ENCODE measurements around the gene DTD2. TPM values are rescaled to one million over a fixed set of nuclear protein-coding genes. Genes with fewer than 3 reads are reported as not detected.
A peak's percentile ranks its signal among the peaks of the same experiment; 100 is the strongest.
"Not testable (repeated sequence)": the region's sequence is repeated elsewhere in the genome, so short reads cannot be mapped to it uniquely, and the experiment has no call there.

The DTD2 gene
- total and polyA plus RNA-seq, 3 experiments from 2014 or later: 18.0 to 28.7 (median 28.4) TPM

DNA sequence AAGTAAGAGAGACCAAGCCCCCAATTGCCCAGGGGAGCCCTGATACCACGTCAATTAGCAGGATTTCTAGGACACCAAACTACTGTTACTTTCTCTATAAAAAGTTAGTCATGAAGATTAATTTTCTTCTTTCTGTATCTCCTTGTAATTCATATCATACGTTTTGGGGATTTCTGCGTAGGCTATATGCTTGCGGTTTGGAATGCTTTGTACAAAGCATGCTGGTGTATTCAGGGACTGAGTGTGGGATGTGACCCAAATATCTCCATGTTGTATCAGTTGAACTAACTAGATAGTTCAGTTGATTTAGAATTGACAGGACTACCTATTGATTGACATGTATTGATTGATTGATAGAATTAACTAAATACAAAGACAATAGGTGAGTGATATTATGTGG, 22.9 kb upstream of the DTD2 start:
- ChIA-PET CTCF (no interaction called here), POLR2A (no interaction called here)
- no peaks in the 10 kb centered on the region for H3K9me3 Mint-ChIP-seq

DNA sequence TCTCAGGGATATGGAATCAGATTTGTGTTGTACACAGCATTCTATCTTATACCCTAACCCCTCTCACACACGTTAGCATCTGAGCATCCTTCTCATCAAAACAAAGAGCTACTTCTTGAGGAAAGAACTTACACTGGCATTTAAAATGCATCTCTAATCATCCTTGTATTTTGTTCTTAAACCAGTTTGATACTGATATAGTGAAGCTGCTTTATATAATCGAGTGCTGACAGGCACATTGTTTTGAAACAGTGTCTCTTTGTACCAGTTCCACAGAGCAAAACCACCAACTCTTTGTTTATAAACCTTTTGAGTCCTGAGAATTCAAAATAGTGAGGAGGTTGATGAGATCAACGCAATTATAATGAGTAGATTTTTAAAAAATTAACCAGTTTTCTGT, 21.7 kb upstream of the DTD2 start:
- ChIA-PET CTCF (no interaction called here), POLR2A (no interaction called here)
- peaks cover 0 to 2% (median 0%) of the 10 kb centered on the region in 3 donors for H3K36me3 Mint-ChIP-seq
- H3K27ac Mint-ChIP-seq: no peak overlapping the region
- H3K4me3 ChIP-seq (ENCODE audit: low read length): no peak overlapping the region
- H3K4me3 Mint-ChIP-seq: no peak overlapping the region
- no peak for DNase-seq
- peaks cover 7 to 50% of the 10 kb centered on the region in 2 donors for H3K27me3 Mint-ChIP-seq
- no peak overlapping the region for H3K27ac ChIP-seq (ENCODE audit: low read depth, low read length)
- no peaks in the 10 kb centered on the region for H3K9me3 Mint-ChIP-seq
- no peaks in the 10 kb centered on the region for H3K4me1 Mint-ChIP-seq
- no peaks in the 10 kb centered on the region for H3K36me3 ChIP-seq (ENCODE audit: insufficient read depth, low read length)
- no peaks in the 10 kb centered on the region for H3K4me1 ChIP-seq (ENCODE audit: insufficient read depth, low read length)
- no peaks in the 10 kb centered on the region for H3K27me3 ChIP-seq (ENCODE audit: insufficient read depth, low read length, poor library complexity, severe bottlenecking)
- H3K9me3 ChIP-seq (ENCODE audit: low read length): no peaks in the 10 kb centered on the region

More for the DNA sequence above, 22.9 kb upstream of the DTD2 start:
- no peaks in the 10 kb centered on the region for H3K9me3 ChIP-seq (ENCODE audit: low read length)
- peaks cover 7 to 44% of the 10 kb centered on the region in 2 donors for H3K27me3 Mint-ChIP-seq
- no peak overlapping the region for H3K27ac Mint-ChIP-seq
- H3K27me3 ChIP-seq (ENCODE audit: insufficient read depth, low read length, poor library complexity, severe bottlenecking): no peaks in the 10 kb centered on the region
- DNase-seq: no peak
- no peak overlapping the region for H3K4me3 ChIP-seq (ENCODE audit: low read length)
- no peaks in the 10 kb centered on the region for H3K36me3 ChIP-seq (ENCODE audit: insufficient read depth, low read length)
- no peak overlapping the region for H3K27ac ChIP-seq (ENCODE audit: low read depth, low read length)
- no peak overlapping the region for H3K4me3 Mint-ChIP-seq
- H3K4me1 ChIP-seq (ENCODE audit: insufficient read depth, low read length): no peaks in the 10 kb centered on the region
- no peaks in the 10 kb centered on the region for H3K36me3 Mint-ChIP-seq
- H3K4me1 Mint-ChIP-seq: no peaks in the 10 kb centered on the region

DNA sequence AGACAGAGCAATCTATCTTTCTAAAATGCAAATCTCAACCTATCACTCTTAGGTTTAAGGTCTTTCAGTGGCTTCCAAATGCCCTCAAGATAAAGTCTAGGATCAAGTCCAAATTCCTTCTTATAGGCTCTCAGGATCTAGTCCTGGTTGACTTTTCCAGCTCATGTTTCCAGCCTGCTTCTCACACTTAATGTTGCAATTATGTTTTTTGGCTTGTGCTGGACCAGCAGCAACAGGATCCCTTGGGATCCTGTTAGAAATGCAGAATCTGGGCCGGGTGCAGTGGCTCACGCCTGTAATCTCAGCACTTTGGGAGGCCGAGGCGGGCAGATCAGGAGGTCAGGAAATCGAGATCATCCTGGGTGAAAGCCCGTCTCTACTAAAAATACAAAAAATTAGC, 19.9 kb upstream of the DTD2 start:
- no peak for DNase-seq
- Mint-ChIP-seq H3K4me3 (no peak overlapping the region), H3K27me3 (peaks cover 10 to 55% of the 10 kb centered on the region in 2 donors), H3K36me3 (peaks cover 0 to 11% (median 0%) of the 10 kb centered on the region in 3 donors), H3K9me3 (peaks cover 0 to 3% (median 0%) of the 10 kb centered on the region in 5 donors), H3K27ac (no peak overlapping the region), H3K4me1 (no peaks in the 10 kb centered on the region)
- Histone ChIP-seq H3K9me3 (ENCODE audit: low read length) (no peaks in the 10 kb centered on the region), H3K36me3 (ENCODE audit: insufficient read depth, low read length) (no peaks in the 10 kb centered on the region), H3K27me3 (ENCODE audit: insufficient read depth, low read length, poor library complexity, severe bottlenecking) (no peaks in the 10 kb centered on the region), H3K27ac (ENCODE audit: low read depth, low read length) (no peak overlapping the region), H3K4me3 (ENCODE audit: low read length) (no peak overlapping the region), H3K4me1 (ENCODE audit: insufficient read depth, low read length) (no peaks in the 10 kb centered on the region)
- CTCF ChIA-PET: no interaction called here
- POLR2A ChIA-PET: no interaction called here

DNA sequence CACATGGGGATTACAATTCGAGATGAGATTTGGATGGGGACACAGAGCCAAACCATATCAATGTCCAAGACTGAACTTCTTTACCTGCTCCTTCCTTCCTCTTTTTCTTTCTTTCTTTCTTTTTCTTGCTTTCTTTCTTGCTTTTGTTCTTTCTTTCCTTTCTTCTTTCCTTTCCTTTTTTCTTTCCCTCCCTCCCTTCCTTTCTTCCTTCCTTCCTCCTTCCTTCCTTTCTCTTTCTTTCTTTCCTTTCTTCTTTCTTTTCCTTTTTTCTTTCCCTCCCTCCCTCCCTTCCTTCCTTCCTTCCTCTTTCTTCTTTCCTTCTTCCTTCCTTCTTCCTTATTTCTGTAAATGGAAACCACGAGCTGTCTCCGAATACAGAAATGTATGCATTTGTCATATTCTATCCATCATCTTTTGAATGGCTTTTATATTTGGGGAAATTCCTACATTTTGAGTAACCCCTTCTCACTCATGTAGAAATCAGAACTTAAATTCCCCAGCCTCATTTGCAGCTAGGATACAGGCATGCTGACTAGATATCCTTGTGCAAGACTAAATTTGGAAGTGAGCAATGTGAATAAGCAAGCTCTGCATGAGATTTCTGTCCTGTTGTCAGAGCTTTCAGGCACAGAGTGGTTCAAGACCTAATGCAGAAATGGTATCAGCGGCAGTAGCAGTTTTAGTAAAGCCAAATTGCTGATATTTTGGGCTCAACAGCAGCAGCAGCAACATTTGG, 19.0 kb upstream of the DTD2 start:
- Mint-ChIP-seq H3K4me3 (no peak overlapping the region), H3K27ac (no peak overlapping the region), H3K36me3 (peaks cover 0 to 11% (median 0%) of the 10 kb centered on the region in 3 donors), H3K4me1 (no peaks in the 10 kb centered on the region), H3K9me3 (peaks cover 0 to 3% (median 0%) of the 10 kb centered on the region in 5 donors), H3K27me3 (peaks cover 10 to 50% of the 10 kb centered on the region in 2 donors)
- Histone ChIP-seq H3K27ac (ENCODE audit: low read depth, low read length) (no peak overlapping the region), H3K27me3 (ENCODE audit: insufficient read depth, low read length, poor library complexity, severe bottlenecking) (no peaks in the 10 kb centered on the region), H3K4me1 (ENCODE audit: insufficient read depth, low read length) (no peaks in the 10 kb centered on the region), H3K4me3 (ENCODE audit: low read length) (no peak overlapping the region), H3K36me3 (ENCODE audit: insufficient read depth, low read length) (no peaks in the 10 kb centered on the region), H3K9me3 (ENCODE audit: low read length) (no peaks in the 10 kb centered on the region)
- ChIA-PET POLR2A (no interaction called here), CTCF (no interaction called here)
- DNase-seq: no peak

DNA sequence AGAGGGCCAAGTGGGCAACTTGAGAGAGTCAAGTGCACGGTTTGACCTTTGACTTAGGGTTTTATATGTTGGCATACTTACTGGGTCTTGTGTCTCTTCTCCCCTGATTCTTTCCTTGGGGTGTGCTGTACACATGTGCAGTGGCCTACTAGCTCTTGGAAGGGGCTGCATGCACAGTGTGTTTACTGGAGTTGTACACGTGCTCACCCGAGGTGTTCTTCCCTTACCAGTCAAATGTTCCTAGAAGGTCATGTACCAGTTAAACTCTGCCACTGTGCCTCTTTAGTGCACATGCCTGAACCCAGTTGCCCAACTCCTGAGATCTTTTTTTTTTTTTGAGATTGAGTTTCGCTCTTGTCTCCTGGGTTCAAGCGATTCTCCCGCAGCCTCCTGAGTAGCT, 9.2 kb upstream of the DTD2 start:
- Histone ChIP-seq H3K36me3 (ENCODE audit: insufficient read depth, low read length) (no peaks in the 10 kb centered on the region), H3K27ac (ENCODE audit: low read depth, low read length) (no peak overlapping the region), H3K4me1 (ENCODE audit: insufficient read depth, low read length) (no peaks in the 10 kb centered on the region), H3K9me3 (ENCODE audit: low read length) (no peaks in the 10 kb centered on the region), H3K4me3 (ENCODE audit: low read length) (no peak overlapping the region), H3K27me3 (ENCODE audit: insufficient read depth, low read length, poor library complexity, severe bottlenecking) (no peaks in the 10 kb centered on the region)
- CTCF ChIA-PET: no interaction called here
- Mint-ChIP-seq H3K36me3 (no peaks in the 10 kb centered on the region), H3K27me3 (peaks cover 0 to 5% of the 10 kb centered on the region in 2 donors), H3K9me3 (no peaks in the 10 kb centered on the region), H3K27ac (peak overlapping the region in 1 of 8 donors; percentile 87), H3K4me3 (no peak overlapping the region), H3K4me1 (no peaks in the 10 kb centered on the region)
- POLR2A ChIA-PET: no interaction called here
- DNase-seq: no peak

DNA sequence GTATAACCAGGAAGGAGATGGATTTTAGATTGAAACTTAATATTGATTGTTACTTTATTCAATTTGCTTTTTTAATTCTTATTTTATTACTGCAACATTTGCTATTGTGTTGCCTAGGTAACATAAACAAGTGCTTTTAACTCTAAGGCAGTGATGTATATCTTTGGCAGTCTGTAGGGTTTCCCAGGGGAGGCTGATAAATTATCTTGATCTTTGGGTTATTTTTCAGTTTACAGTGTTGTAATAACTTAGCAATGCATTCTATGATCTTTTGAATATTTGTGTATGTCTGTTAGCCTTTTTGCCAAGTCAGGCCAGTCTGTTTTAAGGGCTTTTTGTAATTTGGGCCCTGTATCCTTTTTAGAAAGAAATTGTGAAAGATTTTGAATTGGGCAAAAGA, 7.8 kb upstream of the DTD2 start:
- no peak overlapping the region for H3K27ac ChIP-seq (ENCODE audit: low read depth, low read length)
- Mint-ChIP-seq H3K4me1 (no peaks in the 10 kb centered on the region), H3K4me3 (no peak overlapping the region), H3K36me3 (no peaks in the 10 kb centered on the region), H3K9me3 (no peaks in the 10 kb centered on the region), H3K27me3 (peaks cover 0 to 11% of the 10 kb centered on the region in 2 donors), H3K27ac (peak overlapping the region in 1 of 8 donors; percentile 15)
- H3K4me1 ChIP-seq (ENCODE audit: insufficient read depth, low read length): no peaks in the 10 kb centered on the region
- CTCF ChIA-PET: no interaction called here
- DNase-seq: no peak
- no peaks in the 10 kb centered on the region for H3K9me3 ChIP-seq (ENCODE audit: low read length)
- POLR2A ChIA-PET: no interaction called here
- no peak overlapping the region for H3K4me3 ChIP-seq (ENCODE audit: low read length)
- H3K36me3 ChIP-seq (ENCODE audit: insufficient read depth, low read length): no peaks in the 10 kb centered on the region
- no peaks in the 10 kb centered on the region for H3K27me3 ChIP-seq (ENCODE audit: insufficient read depth, low read length, poor library complexity, severe bottlenecking)

DNA sequence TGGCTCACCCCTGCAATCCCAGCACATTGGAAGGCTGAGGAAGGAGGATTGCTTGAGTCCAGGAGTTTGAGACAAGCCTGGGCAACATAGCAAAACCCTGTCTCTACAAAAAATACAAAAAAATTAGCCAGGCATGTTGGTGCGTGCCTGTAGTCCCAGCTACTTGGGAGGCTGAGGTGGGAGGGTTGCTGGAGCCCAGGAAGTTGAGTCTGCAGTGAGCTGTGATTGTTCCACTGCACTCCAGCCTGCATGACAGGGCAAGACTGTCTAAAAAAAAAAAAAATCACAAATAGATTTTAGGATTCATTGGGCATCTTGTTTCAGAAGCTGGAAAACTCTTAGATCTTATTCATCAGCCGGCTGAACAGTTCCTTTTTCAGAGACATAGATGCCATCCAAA, 5.1 kb upstream of the DTD2 start:
- peaks cover 11% of the 10 kb centered on the region for H3K4me1 ChIP-seq (ENCODE audit: insufficient read depth, low read length)
- POLR2A ChIA-PET: interaction anchor here (1.1 kb wide), 1 partner anchor 256 kb away, joined by 4 read pairs; the partner anchor contains the start of gene HECTD1
- CTCF ChIA-PET; DNase-seq; H3K9me3 Mint-ChIP-seq; H3K36me3 Mint-ChIP-seq; H3K4me3 ChIP-seq (ENCODE audit: low read length); H3K27me3 ChIP-seq (ENCODE audit: insufficient read depth, low read length, poor library complexity, severe bottlenecking); H3K27ac ChIP-seq (ENCODE audit: low read depth, low read length); H3K36me3 ChIP-seq (ENCODE audit: insufficient read depth, low read length); H3K4me3 Mint-ChIP-seq; H3K9me3 ChIP-seq (ENCODE audit: low read length); H3K27ac Mint-ChIP-seq: not testable (repeated sequence)
- peaks cover 1 to 11% of the 10 kb centered on the region in 2 donors for H3K27me3 Mint-ChIP-seq
- H3K4me1 Mint-ChIP-seq: peaks cover 12 to 15% (median 12%) of the 10 kb centered on the region in 3 donors

DNA sequence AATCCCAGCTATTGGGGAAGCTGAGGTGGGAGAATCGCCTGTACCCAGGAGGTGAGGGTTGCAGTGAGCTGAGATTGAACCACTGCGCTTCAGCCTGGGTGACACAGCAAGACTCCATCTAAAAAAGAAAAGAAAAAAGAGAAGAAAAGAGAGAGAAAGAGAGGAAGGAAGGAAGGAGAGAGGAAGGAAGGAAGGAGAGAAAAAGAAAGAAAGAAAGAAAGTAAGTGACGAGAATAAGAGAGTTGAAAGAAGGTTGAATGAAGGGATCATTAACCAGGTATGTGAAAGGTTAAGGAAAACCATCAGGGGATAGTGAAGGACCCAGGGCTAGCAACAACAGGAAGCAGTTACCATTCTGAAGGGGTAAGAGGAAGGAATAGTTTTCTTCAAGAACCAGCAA, 4.2 kb upstream of the DTD2 start:
- Histone ChIP-seq H3K27me3 (ENCODE audit: insufficient read depth, low read length, poor library complexity, severe bottlenecking) (no peaks in the 10 kb centered on the region), H3K4me1 (ENCODE audit: insufficient read depth, low read length) (peaks cover 11% of the 10 kb centered on the region), H3K4me3 (ENCODE audit: low read length) (no peak overlapping the region), H3K36me3 (ENCODE audit: insufficient read depth, low read length) (no peaks in the 10 kb centered on the region), H3K9me3 (ENCODE audit: low read length) (no peaks in the 10 kb centered on the region), H3K27ac (ENCODE audit: low read depth, low read length) (no peak overlapping the region)
- DNase-seq: no peak
- Mint-ChIP-seq H3K27ac (no peak overlapping the region), H3K4me1 (peaks cover 18 to 21% (median 18%) of the 10 kb centered on the region in 3 donors), H3K4me3 (no peak overlapping the region), H3K36me3 (peaks cover 0 to 4% (median 0%) of the 10 kb centered on the region in 3 donors), H3K9me3 (no peaks in the 10 kb centered on the region), H3K27me3 (peaks cover 3 to 11% of the 10 kb centered on the region in 2 donors)
- POLR2A ChIA-PET: no interaction called here
- CTCF ChIA-PET: no interaction called here
